ENCODE data around the gene ZFYVE9. TPM values are rescaled to one million over a fixed set of nuclear protein-coding genes. Genes with fewer than 3 reads are reported as not detected.
"Not testable (repeated sequence)": the region's sequence is repeated elsewhere in the genome, so short reads cannot be mapped to it uniquely, and the experiment has no call there.

Gene ZFYVE9
- total RNA-seq, 1 experiment from 2014 or later, result 18.0 TPM

DNA sequence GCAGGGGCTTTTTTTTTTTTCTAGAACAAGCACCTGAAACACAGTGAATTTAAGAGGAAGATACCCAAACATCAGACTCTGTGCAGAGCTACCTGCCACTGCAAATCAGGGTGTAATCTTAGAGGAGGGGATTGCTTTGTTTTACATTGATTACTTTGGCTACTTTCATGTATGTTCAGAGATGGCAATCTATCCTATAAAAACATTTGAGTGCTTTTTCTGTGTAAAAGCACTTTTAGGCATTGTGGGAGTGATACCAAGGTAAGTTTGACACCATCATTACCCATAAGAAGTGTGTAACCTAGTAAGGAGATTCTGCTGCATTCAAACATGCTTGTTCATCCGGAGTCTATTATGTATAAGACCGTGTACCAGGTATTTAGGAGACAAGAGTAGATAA, 50.1 kb downstream of the ZFYVE9 start:
- H3K36me3 ChIP-seq (replicated peaks; ENCODE audit: control insufficient read depth, insufficient read depth, low read length), result no peaks in the 10 kb centered on the region
- no peak for DNase-seq
- H3K27me3 ChIP-seq (ENCODE audit: control insufficient read depth, insufficient read depth, low read length), result no peaks in the 10 kb centered on the region
- no peak overlapping the region for H3K4me3 ChIP-seq (ENCODE audit: insufficient read depth, low read depth, low read length)

DNA sequence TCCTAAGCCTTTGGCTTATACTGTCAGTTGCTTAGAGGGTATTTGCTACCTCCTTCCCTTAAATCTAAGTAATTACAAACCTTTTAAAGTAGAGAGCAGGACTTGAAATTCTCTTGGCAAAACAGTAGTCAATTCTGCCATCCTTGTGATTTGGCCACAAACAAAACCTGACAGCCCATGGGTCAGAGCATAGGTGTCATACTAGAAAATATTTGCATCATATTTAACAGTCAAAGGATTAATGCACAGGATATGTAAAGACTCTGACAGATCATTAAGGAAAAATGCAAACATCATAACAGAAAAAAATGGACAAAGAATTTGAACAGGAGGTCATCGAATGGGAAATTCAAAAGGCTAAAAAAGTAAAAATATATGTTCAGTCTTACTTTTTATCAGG, 50.5 kb downstream of the ZFYVE9 start:
- DNase-seq, result no peak
- Histone ChIP-seq H3K27me3 (ENCODE audit: control insufficient read depth, insufficient read depth, low read length) (no peaks in the 10 kb centered on the region), H3K4me3 (ENCODE audit: insufficient read depth, low read depth, low read length) (no peak overlapping the region), H3K36me3 (replicated peaks; ENCODE audit: control insufficient read depth, insufficient read depth, low read length) (no peaks in the 10 kb centered on the region)

DNA sequence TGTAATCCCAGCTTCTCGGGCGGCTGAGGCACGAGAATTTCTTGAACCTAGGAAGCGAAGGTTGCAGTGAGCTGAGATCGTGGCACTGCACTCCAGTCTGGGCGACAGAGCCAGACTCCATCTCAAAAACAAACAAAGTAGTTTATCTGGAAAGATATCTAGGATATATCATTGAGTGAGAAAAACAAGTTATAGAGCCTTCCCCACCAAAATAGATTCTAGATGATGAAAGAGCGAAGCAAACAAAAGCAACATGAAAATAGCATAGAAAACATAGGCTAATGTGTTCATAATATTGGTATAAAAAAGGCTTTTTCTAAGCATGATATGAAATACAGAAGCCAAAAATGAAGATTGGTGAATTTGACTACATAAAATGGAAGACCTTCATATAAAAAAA, 52.1 kb downstream of the ZFYVE9 start:
- DNase-seq, result no peak
- no peaks in the 10 kb centered on the region for H3K36me3 ChIP-seq (replicated peaks; ENCODE audit: control insufficient read depth, insufficient read depth, low read length)
- H3K4me3 ChIP-seq (ENCODE audit: insufficient read depth, low read depth, low read length), result no peak overlapping the region
- H3K27me3 ChIP-seq (ENCODE audit: control insufficient read depth, insufficient read depth, low read length), result no peaks in the 10 kb centered on the region

DNA sequence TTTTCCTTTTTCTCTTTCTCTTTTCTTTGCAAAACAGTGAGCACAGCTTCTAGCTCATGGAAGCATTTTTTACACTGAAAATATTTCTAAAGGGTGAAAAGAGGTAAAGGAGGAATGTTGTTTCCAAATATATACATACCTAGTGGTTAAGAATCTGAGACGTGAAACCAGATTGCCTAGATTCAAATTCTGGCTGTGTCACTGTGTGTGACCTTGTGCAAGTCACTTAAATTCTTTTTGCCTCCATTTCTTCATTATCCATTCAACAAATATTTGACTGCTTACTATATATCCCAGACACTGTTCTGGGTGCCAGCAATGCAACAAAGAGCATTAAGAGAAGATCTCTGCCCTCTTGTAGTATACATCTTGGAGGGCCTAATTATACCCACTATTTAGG, 53.3 kb downstream of the ZFYVE9 start:
- no peaks in the 10 kb centered on the region for H3K27me3 ChIP-seq (ENCODE audit: control insufficient read depth, insufficient read depth, low read length)
- no peak overlapping the region for H3K4me3 ChIP-seq (ENCODE audit: insufficient read depth, low read depth, low read length)
- DNase-seq, result no peak

DNA sequence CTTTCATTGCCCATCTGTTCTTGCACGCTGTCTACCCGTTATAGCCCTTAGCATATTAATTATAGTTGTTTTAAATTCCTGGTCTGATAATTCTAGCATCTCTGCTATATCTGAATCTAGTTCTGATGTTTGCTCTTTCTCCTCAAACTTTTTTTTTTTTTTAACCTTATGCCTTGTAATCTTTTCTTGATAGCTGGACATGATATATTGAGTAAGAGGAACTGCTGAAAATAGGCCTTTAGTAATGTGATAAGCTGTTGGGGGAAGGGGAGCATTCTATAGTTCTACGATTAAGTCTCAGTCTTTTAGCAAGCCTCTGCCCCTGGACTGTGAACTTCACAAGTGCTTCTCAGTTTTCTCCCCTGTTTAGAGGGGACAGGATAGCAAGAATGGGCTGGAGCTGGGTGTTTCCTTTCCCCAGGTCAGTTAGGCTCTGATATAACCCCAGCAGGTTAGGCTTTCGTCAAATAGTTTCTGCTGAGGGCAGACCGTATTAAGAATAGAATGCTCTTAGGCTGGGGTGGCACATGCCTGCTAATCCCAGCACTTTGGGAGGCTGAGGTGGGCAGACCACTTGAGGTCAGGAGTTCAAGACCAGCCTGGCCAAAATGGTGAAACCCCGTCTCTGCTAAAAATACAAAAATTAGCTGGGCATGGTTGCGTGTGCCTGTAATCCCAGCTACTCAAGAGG, 62.2 kb downstream of the ZFYVE9 start:
- no peaks in the 10 kb centered on the region for H3K27me3 ChIP-seq (ENCODE audit: control insufficient read depth, insufficient read depth, low read length)
- H3K4me3 ChIP-seq (ENCODE audit: insufficient read depth, low read depth, low read length), result no peak overlapping the region
- no peaks in the 10 kb centered on the region for H3K36me3 ChIP-seq (replicated peaks; ENCODE audit: control insufficient read depth, insufficient read depth, low read length)
- no peak for DNase-seq

More for the DNA sequence above, 53.3 kb downstream of the ZFYVE9 start:
- no peaks in the 10 kb centered on the region for H3K36me3 ChIP-seq (replicated peaks; ENCODE audit: control insufficient read depth, insufficient read depth, low read length)

DNA sequence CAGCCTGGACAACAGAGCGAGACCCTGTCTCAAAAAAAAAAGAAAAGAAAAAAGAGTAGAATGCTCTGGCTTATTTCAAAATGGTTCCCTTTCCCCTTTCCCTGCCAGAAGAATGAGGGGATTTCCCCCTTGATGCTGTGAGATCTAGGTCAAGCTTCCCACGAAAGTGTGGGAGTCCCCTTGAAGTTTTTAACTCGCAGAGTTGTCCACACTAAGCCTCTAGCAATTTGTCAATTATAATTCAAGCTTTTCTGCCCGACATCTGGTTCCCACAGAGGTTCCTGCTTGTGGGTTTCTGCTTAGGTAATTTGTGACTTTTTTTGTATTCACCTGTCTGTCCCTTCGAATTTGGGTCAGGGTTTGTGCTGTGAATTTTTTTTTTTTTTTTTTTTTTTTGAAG, 62.8 kb downstream of the ZFYVE9 start:
- Histone ChIP-seq H3K36me3 (replicated peaks; ENCODE audit: control insufficient read depth, insufficient read depth, low read length) (no peaks in the 10 kb centered on the region), H3K27me3 (ENCODE audit: control insufficient read depth, insufficient read depth, low read length) (no peaks in the 10 kb centered on the region), H3K4me3 (ENCODE audit: insufficient read depth, low read depth, low read length) (no peak overlapping the region)
- no peak for DNase-seq

DNA sequence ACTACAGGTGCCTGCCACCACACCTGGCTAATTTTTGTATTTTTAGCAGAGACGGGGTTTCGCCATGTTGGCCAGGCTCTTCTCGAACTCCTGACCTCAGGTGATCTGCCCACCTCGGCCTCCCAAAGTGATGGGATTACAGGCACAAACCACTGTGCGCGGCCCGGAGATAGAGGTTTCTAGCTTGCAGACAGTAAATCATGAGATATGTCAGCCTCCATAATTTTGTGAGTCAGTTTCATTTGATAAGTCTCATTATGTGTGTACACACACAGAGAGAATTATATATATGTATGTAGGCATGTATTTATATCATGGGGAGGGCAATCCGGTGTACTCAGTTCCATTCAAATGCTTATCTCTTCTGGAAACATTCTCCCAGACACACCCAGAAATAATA, 64.8 kb downstream of the ZFYVE9 start:
- DNase-seq; H3K4me3 ChIP-seq (ENCODE audit: insufficient read depth, low read depth, low read length); H3K36me3 ChIP-seq (replicated peaks; ENCODE audit: control insufficient read depth, insufficient read depth, low read length); H3K27me3 ChIP-seq (ENCODE audit: control insufficient read depth, insufficient read depth, low read length): not testable (repeated sequence)

DNA sequence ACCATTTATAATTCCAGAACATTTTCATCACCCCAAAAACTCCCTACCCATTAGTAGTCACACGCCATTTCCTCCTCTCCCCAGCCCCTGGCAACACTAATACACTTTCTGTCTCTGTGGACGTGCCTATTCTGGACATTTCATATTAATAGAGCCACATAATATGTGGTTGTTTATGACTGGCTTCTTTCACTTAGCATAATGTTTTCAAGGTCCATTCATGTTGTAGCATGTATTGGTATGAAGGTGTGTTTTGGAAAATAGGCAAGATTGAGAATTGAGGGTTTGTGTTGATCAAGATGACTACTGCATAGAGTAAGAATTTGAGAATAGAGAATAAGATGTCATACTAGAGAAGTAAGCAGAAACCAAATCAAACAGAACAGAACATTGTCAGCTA, 67.5 kb downstream of the ZFYVE9 start:
- Histone ChIP-seq H3K36me3 (replicated peaks; ENCODE audit: control insufficient read depth, insufficient read depth, low read length) (no peaks in the 10 kb centered on the region), H3K4me3 (ENCODE audit: insufficient read depth, low read depth, low read length) (no peak overlapping the region), H3K27me3 (ENCODE audit: control insufficient read depth, insufficient read depth, low read length) (no peaks in the 10 kb centered on the region)
- DNase-seq, result no peak

DNA sequence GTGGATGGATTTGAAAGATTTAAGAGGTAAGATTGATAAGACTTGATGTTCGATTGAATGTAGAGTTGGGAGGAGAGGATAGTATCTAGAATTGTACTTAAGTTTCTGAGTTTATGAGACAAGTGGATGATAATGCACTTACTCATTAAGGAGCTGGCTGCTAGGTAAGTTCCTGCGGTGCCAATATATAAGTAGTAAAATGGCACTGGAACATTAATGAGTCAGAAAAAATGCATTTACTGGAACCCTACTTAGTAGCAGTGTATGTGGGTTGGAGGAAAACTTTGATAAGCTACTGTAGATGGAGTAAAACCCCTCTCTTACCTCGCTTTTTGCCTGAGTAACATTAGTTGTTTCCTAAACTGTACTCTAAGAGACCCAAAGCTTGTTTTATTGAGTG, 68.2 kb downstream of the ZFYVE9 start:
- no peak overlapping the region for H3K4me3 ChIP-seq (ENCODE audit: insufficient read depth, low read depth, low read length)
- DNase-seq, result no peak

DNA sequence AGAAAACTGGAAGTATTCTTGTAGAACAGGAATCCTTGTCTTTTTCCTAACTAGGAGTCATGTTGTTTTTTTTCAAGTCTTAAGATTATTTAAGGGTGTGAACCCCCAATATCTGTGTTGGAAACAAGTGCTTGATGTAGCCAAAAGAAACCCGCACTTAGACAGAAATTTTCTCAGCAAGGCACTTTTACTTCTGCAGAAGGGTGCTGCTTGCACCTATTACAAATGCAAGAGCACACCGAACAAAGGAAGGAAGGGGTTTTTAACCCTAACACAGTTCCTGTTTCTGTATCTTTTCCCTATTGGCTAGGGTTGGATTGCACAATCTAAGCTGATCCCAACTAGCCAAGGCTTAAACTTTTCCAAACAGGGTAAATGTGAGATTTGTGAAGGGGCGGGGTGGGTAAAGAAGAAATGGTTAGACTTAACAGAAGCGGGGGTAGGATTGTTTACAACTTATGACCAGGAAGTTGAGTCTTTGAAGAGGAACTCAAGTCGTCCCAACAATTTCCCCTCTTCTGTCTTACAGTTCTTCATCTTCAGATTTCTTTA, 75.1 kb downstream of the ZFYVE9 start:
- no peaks in the 10 kb centered on the region for H3K36me3 ChIP-seq (replicated peaks; ENCODE audit: control insufficient read depth, insufficient read depth, low read length)
- H3K4me3 ChIP-seq (ENCODE audit: insufficient read depth, low read depth, low read length), result no peak overlapping the region
- no peaks in the 10 kb centered on the region for H3K27me3 ChIP-seq (ENCODE audit: control insufficient read depth, insufficient read depth, low read length)
- DNase-seq, result no peak

More for the DNA sequence above, 68.2 kb downstream of the ZFYVE9 start:
- Histone ChIP-seq H3K27me3 (ENCODE audit: control insufficient read depth, insufficient read depth, low read length) (no peaks in the 10 kb centered on the region), H3K36me3 (replicated peaks; ENCODE audit: control insufficient read depth, insufficient read depth, low read length) (no peaks in the 10 kb centered on the region)

DNA sequence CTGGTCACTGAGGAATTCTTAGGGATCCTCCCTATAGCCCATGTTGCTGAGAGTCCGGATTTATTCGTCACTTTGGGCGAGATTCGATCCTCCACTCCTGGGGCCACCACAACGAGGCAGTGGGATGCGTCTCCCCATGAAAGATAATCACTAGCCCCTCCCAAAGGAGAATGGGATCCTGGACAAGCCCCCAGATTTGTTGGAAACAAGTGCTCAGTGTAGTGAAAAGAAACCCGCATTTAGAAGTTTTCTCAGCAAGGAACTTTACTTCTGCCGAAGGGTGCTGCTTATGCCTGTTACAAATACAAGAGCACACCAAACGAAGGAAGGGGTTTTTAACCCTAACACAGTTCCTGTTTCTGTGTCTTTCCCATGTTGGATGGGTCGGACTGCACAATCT, 83.3 kb downstream of the ZFYVE9 start:
- DNase-seq, result no peak
- H3K36me3 ChIP-seq (replicated peaks; ENCODE audit: control insufficient read depth, insufficient read depth, low read length), result no peaks in the 10 kb centered on the region
- H3K4me3 ChIP-seq (ENCODE audit: insufficient read depth, low read depth, low read length), result no peak overlapping the region
- H3K27me3 ChIP-seq (ENCODE audit: control insufficient read depth, insufficient read depth, low read length), result no peaks in the 10 kb centered on the region

DNA sequence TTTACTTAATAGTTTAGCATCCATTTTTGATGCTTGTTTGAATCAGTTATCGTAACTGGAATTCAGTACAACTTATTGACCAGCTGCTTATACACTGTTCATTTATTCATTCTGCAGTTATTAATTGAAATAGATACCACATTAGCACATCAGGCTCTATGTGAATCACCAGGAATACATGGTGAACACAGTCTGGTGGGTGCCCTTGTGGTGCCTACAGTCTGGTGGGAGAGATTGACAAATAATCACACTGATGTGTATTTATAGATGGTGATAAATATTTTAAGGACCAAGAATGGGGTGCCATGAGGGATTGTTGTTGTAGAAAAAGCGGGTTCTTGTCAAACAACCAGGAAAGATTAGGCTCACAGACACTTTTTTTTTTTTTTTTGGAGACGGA, 87.6 kb downstream of the ZFYVE9 start:
- Histone ChIP-seq H3K4me3 (ENCODE audit: insufficient read depth, low read depth, low read length) (no peak overlapping the region), H3K27me3 (ENCODE audit: control insufficient read depth, insufficient read depth, low read length) (no peaks in the 10 kb centered on the region), H3K36me3 (replicated peaks; ENCODE audit: control insufficient read depth, insufficient read depth, low read length) (no peaks in the 10 kb centered on the region)
- DNase-seq, result no peak

DNA sequence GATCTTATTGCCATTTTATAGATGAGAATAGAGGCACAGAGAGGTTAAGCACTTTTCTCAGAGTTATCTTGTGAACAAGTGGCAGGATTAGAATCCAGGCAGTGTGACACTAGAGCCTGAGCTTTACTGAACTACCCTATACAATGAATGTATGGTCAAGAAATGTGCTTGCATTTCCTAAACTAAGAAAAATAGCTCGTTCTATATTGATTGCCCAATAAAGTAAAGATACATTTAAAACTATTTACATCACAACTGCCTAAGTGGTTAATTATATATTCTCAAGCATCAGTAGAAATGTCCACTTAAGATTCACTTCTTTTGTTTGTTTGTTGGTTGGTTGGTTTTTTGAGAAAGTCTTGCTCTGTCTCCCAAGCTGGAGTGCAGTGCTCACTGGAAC, 91.6 kb downstream of the ZFYVE9 start:
- H3K36me3 ChIP-seq (replicated peaks; ENCODE audit: control insufficient read depth, insufficient read depth, low read length), result no peaks in the 10 kb centered on the region
- H3K4me3 ChIP-seq (ENCODE audit: insufficient read depth, low read depth, low read length), result no peak overlapping the region
- no peak for DNase-seq
- no peaks in the 10 kb centered on the region for H3K27me3 ChIP-seq (ENCODE audit: control insufficient read depth, insufficient read depth, low read length)

DNA sequence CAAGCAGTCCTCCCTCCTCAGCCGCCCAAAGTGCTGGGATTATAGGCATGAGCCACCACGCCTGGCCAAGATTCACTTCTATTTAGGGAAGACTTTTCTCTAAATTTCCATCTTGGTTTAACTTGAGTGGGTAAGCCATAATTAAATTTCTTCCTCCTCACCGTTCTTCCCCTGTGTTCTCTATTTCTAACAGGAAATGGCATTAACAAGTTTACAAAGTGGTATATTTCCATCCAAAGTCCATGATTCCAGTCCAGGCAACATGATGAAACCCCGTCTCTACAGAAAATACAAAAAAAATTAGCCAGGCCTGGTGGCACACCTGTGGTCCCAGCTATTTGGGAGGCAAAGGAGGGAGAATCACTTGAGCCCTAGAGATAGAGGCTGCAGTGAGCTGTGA, 92.1 kb downstream of the ZFYVE9 start:
- no peak overlapping the region for H3K4me3 ChIP-seq (ENCODE audit: insufficient read depth, low read depth, low read length)
- no peaks in the 10 kb centered on the region for H3K27me3 ChIP-seq (ENCODE audit: control insufficient read depth, insufficient read depth, low read length)
- no peak for DNase-seq
- H3K36me3 ChIP-seq (replicated peaks; ENCODE audit: control insufficient read depth, insufficient read depth, low read length), result no peaks in the 10 kb centered on the region

DNA sequence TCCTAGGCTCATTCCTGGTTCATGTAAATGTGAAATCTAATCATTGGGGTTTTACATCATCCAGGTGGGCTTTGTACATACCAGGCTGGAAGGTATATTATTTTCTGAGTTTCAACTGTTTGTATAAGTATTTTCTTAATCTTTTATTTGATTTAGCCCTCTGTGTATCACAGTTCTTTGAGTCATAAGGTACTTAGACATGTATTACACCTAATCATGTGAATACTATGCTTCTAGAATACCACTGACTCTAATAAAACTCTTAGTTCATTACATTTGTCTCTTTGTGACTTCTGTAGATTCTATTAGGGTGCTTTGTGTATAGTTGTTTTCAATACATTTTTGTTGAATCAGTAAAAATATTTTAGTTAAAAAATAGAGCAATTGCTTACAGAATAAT, 92.8 kb downstream of the ZFYVE9 start:
- H3K27me3 ChIP-seq (ENCODE audit: control insufficient read depth, insufficient read depth, low read length), result no peaks in the 10 kb centered on the region
- no peak overlapping the region for H3K4me3 ChIP-seq (ENCODE audit: insufficient read depth, low read depth, low read length)
- H3K36me3 ChIP-seq (replicated peaks; ENCODE audit: control insufficient read depth, insufficient read depth, low read length), result no peaks in the 10 kb centered on the region
- DNase-seq, result no peak

DNA sequence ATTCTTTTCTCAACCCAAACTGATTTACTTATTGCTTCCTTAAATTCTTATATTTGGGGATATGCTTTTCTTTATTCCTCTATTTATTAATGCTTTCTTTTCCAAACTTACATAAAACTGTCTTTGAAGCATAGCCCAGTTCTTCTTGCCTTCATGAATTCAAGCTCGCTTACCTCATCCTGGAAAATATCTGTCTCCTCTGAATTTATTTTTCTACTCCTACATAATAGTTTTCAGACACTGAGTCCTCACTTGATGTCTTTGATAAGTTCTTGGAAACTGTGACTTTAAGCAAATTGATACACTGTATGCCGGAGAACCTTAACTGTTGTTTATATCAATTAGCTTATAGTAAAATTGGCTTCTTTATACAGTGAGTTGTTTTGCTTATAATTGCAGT, 93.8 kb downstream of the ZFYVE9 start:
- no peaks in the 10 kb centered on the region for H3K27me3 ChIP-seq (ENCODE audit: control insufficient read depth, insufficient read depth, low read length)
- H3K36me3 ChIP-seq (replicated peaks; ENCODE audit: control insufficient read depth, insufficient read depth, low read length), result no peaks in the 10 kb centered on the region
- H3K4me3 ChIP-seq (ENCODE audit: insufficient read depth, low read depth, low read length), result no peak overlapping the region
- DNase-seq, result no peak

Data from H7 (cell line).